HepG2 (cell line): ENCODE data around the gene FBXL7. TPM values are rescaled to one million over a fixed set of nuclear protein-coding genes. Genes with fewer than 3 reads are reported as not detected.

Source experiments
- ATAC-seq: fragments of 200-7000 bp; cut with Tn5 transposase; 3 replicates; pipeline ENCODE4 v1.9.1; 2020; ENCODE audit warnings: mild to moderate bottlenecking, moderate library complexity
- BruUV-seq: library from RNA; stranded (reverse); fragments of 400-500 nt; replicated peaks from 2 replicates; lab custom pipeline; 2021; lab: Mats Ljungman, UMichigan
- CTCF ChIA-PET: fragments of 300-600 bp; formaldehyde crosslinking; extraction: SDS; loops from one replicate; lab custom pipeline; 2021; ENCODE audit warnings: low total read pairs, inconsistent platforms, low intra/inter-chr PET ratio; lab: Yijun Ruan, JAX
- POLR2A ChIA-PET: fragments of 350-600 bp; sonication (Branson Sonifier 250); formaldehyde crosslinking; loops from one replicate; lab custom pipeline; 2020; ENCODE audit warnings: antibody characterized with exemption, inconsistent platforms; lab: Yijun Ruan, JAX
- DNase-seq: peaks from one replicate; pipeline ENCODE4 v3.0.0-alpha.2; 2015; ENCODE audit warnings: low spot score
- FAIRE-seq: peaks from 3 replicates; lab custom pipeline; 2011; peaks lifted over from hg19 to GRCh38; lab: Jason Lieb, UNC
- H2AFZ ChIP-seq: one replicate; pipeline ENCODE4 v1.6.1; 2011; ENCODE audit warnings: low read length, inconsistent platforms
- H3K27ac ChIP-seq: fragments of 300-600 bp; 3 replicates; pipeline ENCODE4 v1.8.0; 2011; ENCODE audit warnings: mixed run types, mild to moderate bottlenecking, mixed read lengths, low read length, inconsistent platforms; ENCODE audit not compliant: insufficient read depth; ENCODE audit errors: extremely low read length
- H3K27me3 ChIP-seq, 2 experiments: fragments of 200-600 bp in 1 of 2; 2 replicates in 1 of 2; 3 replicates in 1 of 2; pipeline versions ENCODE4 v1.6.0 to v1.8.0; 2011; ENCODE audit warnings: low read length in 2 of 2, mild to moderate bottlenecking in 2 of 2, moderate library complexity in 2 of 2, inconsistent platforms in 1 of 2; ENCODE audit not compliant: insufficient read depth in 2 of 2, control insufficient read depth in 1 of 2
- H3K36me3 ChIP-seq, 2 experiments: fragments of 200-600 bp in 1 of 2; replicated peaks in 1 of 2; 2 replicates in 1 of 2; 3 replicates in 1 of 2; pipeline versions ENCODE4 v1.5.1 to v1.8.0; 2011; ENCODE audit warnings: low read length in 2 of 2, inconsistent platforms in 1 of 2; ENCODE audit not compliant: insufficient read depth in 2 of 2, control insufficient read depth in 1 of 2
- H3K4me1 ChIP-seq: 2 replicates; pipeline ENCODE4 v1.5.1; 2012; ENCODE audit warnings: low read length, inconsistent platforms; ENCODE audit not compliant: insufficient read depth
- H3K4me2 ChIP-seq: 2 replicates; pipeline ENCODE4 v1.6.0; 2011; ENCODE audit warnings: low read depth, low read length, inconsistent platforms
- H3K4me3 ChIP-seq, 3 experiments: fragments of 200-600 bp in 1 of 3; sonication (generic), shearing (Covaris generic) in 1 of 3; replicated peaks in 1 of 3; 2 replicates each; pipeline ENCODE4 v1.5.1; 2011 to 2016; ENCODE audit warnings: low read length in 3 of 3, inconsistent platforms in 2 of 3, low read depth in 2 of 3, mild to moderate bottlenecking in 2 of 3, control low read depth in 1 of 3, mixed read lengths in 1 of 3; ENCODE audit not compliant: insufficient read depth in 1 of 3
- H3K79me2 ChIP-seq: one replicate; pipeline ENCODE4 v1.6.1; 2011; ENCODE audit warnings: low read length, inconsistent platforms; ENCODE audit not compliant: insufficient read depth
- H3K9ac ChIP-seq: 2 replicates; pipeline ENCODE4 v1.6.0; 2011; ENCODE audit warnings: mild to moderate bottlenecking, low read depth, low read length, inconsistent platforms; ENCODE audit not compliant: insufficient read depth
- H3K9me3 ChIP-seq: 2 replicates; pipeline ENCODE4 v1.5.1; 2012; ENCODE audit warnings: mild to moderate bottlenecking, low read length
- H4K20me1 ChIP-seq: 2 replicates; pipeline ENCODE4 v1.6.0; 2011; ENCODE audit warnings: inconsistent platforms, mild to moderate bottlenecking, low read length, moderate library complexity; ENCODE audit not compliant: insufficient read depth
- EEA1 ChIP-seq: sonication (generic); formaldehyde crosslinking; IDR thresholded peaks from 2 replicates; pipeline ENCODE4 v1.5.1; 2020; ENCODE audit warnings: mild to moderate bottlenecking, missing genetic modification reagents, borderline replicate concordance
- FOXO4 ChIP-seq: sonication (generic); formaldehyde crosslinking; conservative IDR thresholded peaks from 2 replicates; pipeline ENCODE4 v1.8.1; 2023; ENCODE audit warnings: missing genetic modification reagents
- TAF15 ChIP-seq: fragments of 200-400 bp; formaldehyde crosslinking; IDR thresholded peaks from one replicate; pipeline ENCODE4 v1.6.1; 2018; ENCODE audit warnings: mild to moderate bottlenecking, low read depth, low read length; ENCODE audit not compliant: poor library complexity, severe bottlenecking
- THRA ChIP-seq: sonication (generic); formaldehyde crosslinking; IDR thresholded peaks from 2 replicates; pipeline ENCODE4 v1.4.0; 2020; ENCODE audit warnings: missing genetic modification reagents, borderline replicate concordance
- ZBTB49 ChIP-seq: sonication (generic); formaldehyde crosslinking; IDR thresholded peaks from 2 replicates; pipeline ENCODE4 v1.4.0; 2020; ENCODE audit warnings: missing genetic modification reagents, borderline replicate concordance
- ZNF510 ChIP-seq: sonication (generic); formaldehyde crosslinking; IDR thresholded peaks from 2 replicates; pipeline ENCODE4 v1.4.0; 2020; ENCODE audit warnings: low read depth, mild to moderate bottlenecking, missing genetic modification reagents
- ZNF605 ChIP-seq: sonication (generic); formaldehyde crosslinking; IDR thresholded peaks from 2 replicates; pipeline ENCODE4 v1.8.0; 2022; ENCODE audit warnings: mild to moderate bottlenecking, missing genetic modification reagents
- ZNF644 ChIP-seq: IDR thresholded peaks from 2 replicates; pipeline ENCODE4 v1.6.1; 2016; ENCODE audit warnings: low read depth
- ZNF709 ChIP-seq: sonication (generic); formaldehyde crosslinking; IDR thresholded peaks from 2 replicates; pipeline ENCODE4 v1.5.0; 2020; ENCODE audit warnings: mild to moderate bottlenecking, missing genetic modification reagents
- ZNF737 ChIP-seq: sonication (generic); formaldehyde crosslinking; IDR thresholded peaks from 2 replicates; pipeline ENCODE4 v1.5.0; 2020; ENCODE audit warnings: missing genetic modification reagents, mild to moderate bottlenecking, borderline replicate concordance
- ZNF839 ChIP-seq: sonication (generic); formaldehyde crosslinking; IDR thresholded peaks from 2 replicates; pipeline ENCODE4 v1.4.0; 2020; ENCODE audit warnings: missing genetic modification reagents, mild to moderate bottlenecking, borderline replicate concordance
- ZSCAN29 ChIP-seq: sonication (generic); formaldehyde crosslinking; conservative IDR thresholded peaks from 2 replicates; pipeline ENCODE4 v1.4.0; 2020; ENCODE audit warnings: mild to moderate bottlenecking, missing genetic modification reagents
- WGBS: methylation state at CpG from one replicate; pipeline ENCODE4 v1.1.6; 2017; ENCODE audit warnings: low lambda C conversion rate; 5-methylcytosine and 5-hydroxymethylcytosine counted together
- in situ Hi-C: cut with HindIII; loops from 2 replicates; pipeline ENCODE4 v1.10.0; 2017; ENCODE audit warnings: low pct_unique_long_range_greater_than_20kb; ENCODE audit not compliant: extremely low pct_ligation_motif_present
- intact Hi-C: fragments of 100-400 bp; cut with micrococcal nuclease; formaldehyde crosslinking; loops from one replicate; pipeline ENCODE4 v1.10.0; 2022; ENCODE audit not compliant: unreplicated experiment
- polyA plus RNA-seq, 8 experiments: library from polyadenylated mRNA; depleted of rRNA in 3 of 8; stranded (reverse) in 7 of 8; unstranded in 1 of 8; fragments of >200 nt; fragmentation: Illumina TruSeq in 4 of 8; extraction: Trizol in 4 of 8; gene quantifications; 2 replicates each; pipeline versions ENCODE4 v1.2.1 to v1.2.3, GENCODE V29; 2011 to 2016; ENCODE audit warnings: low read depth in 4 of 8, missing spikeins in 1 of 8, mixed read lengths in 1 of 8; ENCODE audit not compliant: insufficient read depth in 1 of 8
- total RNA-seq, 5 experiments: library from RNA; depleted of rRNA; stranded (reverse); fragments of >200 nt; fragmentation: Illumina TruSeq; extraction: Trizol; gene quantifications; 2 replicates each; pipeline ENCODE4 v1.2.3, GENCODE V29; 2016; ENCODE audit warnings: low read depth in 1 of 5
- TF ChIP-seq, protein P1 (sequence below): sonication (generic); formaldehyde crosslinking; conservative IDR thresholded peaks from 2 replicates; pipeline ENCODE4 v1.4.0; 2020; ENCODE audit warnings: missing genetic modification reagents

The FBXL7 gene
- total and polyA plus RNA-seq, 2 of the 13 experiments (the other 11 are each of a cell fraction or from before 2014, with no cell fraction given) = 0.07 TPM; not detected in 1

DNA sequence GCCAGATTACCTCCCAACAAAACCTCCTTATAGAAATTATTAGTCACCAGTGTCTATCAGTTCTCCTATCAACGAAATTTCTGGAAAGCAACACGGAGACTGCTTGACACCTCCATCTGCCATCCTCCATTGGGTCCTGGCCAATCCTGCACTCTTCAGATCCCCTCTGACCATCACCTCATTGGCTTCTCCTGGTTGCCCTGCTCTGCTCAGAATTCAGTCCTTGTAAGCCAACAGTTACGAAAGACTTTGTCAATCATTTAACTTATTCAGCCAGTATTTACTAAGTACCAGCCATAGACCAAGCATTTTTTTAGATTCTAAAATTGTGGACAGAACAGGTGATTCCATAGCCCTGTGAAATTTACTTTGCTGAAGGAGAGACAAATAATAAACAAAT is 451.1 kb downstream of the FBXL7 start:
- no peaks in the 10 kb centered on the region for H3K79me2 ChIP-seq
- no peaks in the 10 kb centered on the region for H4K20me1 ChIP-seq
- BruUV-seq = no TSS peak
- H3K4me1 ChIP-seq = no peaks in the 10 kb centered on the region
- FAIRE-seq (no peak), ATAC-seq (no peak), DNase-seq (no peak)
- no peaks in the 10 kb centered on the region for H3K27me3 ChIP-seq
- WGBS = 0% methylated on average over 3 of the region's 3 CpGs
- TF ChIP-seq ZNF709 (no peak), ZNF605 (CRISPR knock-in tag) (no peak), FOXO4 (CRISPR knock-in tag) (no peak), ZNF510 (CRISPR knock-in tag) (no peak), TAF15 (no peak), ZSCAN29 (CRISPR knock-in tag) (no peak), ZNF644 (CRISPR knock-in tag) (no peak), ZNF839 (no peak), THRA (no peak), ZBTB49 (no peak), EEA1 (CRISPR knock-in tag) (no peak), ZNF737 (no peak)
- TF ChIP-seq, protein P1, sequence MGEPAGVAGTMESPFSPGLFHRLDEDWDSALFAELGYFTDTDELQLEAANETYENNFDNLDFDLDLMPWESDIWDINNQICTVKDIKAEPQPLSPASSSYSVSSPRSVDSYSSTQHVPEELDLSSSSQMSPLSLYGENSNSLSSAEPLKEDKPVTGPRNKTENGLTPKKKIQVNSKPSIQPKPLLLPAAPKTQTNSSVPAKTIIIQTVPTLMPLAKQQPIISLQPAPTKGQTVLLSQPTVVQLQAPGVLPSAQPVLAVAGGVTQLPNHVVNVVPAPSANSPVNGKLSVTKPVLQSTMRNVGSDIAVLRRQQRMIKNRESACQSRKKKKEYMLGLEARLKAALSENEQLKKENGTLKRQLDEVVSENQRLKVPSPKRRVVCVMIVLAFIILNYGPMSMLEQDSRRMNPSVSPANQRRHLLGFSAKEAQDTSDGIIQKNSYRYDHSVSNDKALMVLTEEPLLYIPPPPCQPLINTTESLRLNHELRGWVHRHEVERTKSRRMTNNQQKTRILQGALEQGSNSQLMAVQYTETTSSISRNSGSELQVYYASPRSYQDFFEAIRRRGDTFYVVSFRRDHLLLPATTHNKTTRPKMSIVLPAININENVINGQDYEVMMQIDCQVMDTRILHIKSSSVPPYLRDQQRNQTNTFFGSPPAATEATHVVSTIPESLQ (CRISPR knock-in tag) = no peak
- H3K9ac ChIP-seq = no peak overlapping the region
- H3K9me3 ChIP-seq = no peaks in the 10 kb centered on the region
- ChIA-PET CTCF (no interaction called here), POLR2A (no interaction called here)
- no peaks in the 10 kb centered on the region for H3K36me3 ChIP-seq
- no peak overlapping the region for H3K4me2 ChIP-seq
- intact Hi-C loops (no loop called here), in situ Hi-C loops (no loop called here)
- no peak overlapping the region for H3K4me3 ChIP-seq
- H3K27ac ChIP-seq = no peak overlapping the region
- H2AFZ ChIP-seq = no peak overlapping the region
